Measurements from ENCODE around the gene MZT2A. TPM values are rescaled to one million over a fixed set of nuclear protein-coding genes. Genes with fewer than 3 reads are reported as not detected.
A peak's percentile ranks its signal among the peaks of the same experiment; 100 is the strongest.
"Not testable (repeated sequence)": the region's sequence is repeated elsewhere in the genome, so short reads cannot be mapped to it uniquely, and the experiment has no call there.

Gene MZT2A
- total RNA-seq, 5 donors from 2014 or later (not counting 1 experiment from before 2014, with no cell fraction given) = 70.1 to 215 (median 89.1) TPM

DNA sequence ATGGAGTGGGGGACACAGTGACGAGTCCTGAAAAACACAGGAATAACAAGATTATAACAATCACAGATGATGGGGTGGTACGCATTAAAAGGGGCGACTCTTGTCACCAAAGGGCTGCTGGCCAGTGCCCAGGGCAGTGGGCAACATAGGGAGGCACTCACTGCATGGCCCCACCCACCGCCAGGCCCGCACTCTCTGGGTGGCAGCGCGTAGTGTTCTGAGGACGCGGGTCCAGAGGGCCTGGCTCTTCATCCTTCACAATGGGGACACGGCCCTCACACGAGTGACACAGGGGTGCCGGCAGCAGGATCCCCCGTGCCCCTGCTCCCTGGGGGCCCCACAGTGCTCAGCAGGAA lies 42.1 kb upstream of the MZT2A start:
- not testable (repeated sequence) for H3K27ac Mint-ChIP-seq, H3K4me3 Mint-ChIP-seq

DNA sequence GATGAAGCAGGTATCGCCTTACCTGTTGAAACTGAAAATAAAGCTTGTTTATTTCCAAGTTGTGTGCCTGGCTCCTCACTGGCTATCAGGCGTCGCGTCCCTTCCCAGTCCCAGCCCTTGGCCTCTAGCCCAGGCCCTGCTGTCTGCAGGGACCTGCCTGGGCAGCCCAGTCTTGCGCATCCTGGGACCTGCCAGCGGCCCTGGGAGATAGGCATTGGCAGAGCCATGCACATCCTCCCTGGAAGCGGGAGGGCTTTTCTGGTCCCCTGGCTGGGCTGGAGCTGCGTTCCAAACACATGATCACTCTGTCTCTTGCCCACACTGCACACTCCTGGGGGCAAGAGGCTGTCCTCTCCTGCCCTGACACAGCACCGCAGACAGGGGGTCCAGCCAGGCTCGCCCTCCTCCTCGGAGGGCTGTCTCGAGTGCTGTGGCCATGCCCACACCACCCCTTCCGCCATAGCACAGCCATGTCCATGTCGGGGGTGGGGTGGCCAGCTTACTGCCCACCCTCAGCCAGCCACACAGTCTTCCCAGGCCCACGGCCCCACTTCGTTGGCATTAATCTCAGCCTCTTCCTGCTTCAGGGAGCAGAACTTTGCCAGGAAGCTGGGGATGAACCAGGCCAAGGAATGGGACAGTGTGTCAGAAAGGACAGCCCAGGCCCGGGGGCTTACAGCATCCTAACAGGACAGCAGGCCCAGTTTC lies 41.6 kb upstream of the MZT2A start:
- H3K36me3 Mint-ChIP-seq; H3K9me3 Mint-ChIP-seq; CTCF ChIA-PET; H3K36me3 ChIP-seq (ENCODE audit: control insufficient read depth in 2 of 2, extremely low read depth in 1 of 2, insufficient read depth in 1 of 2, low read length in 1 of 2); H3K4me3 Mint-ChIP-seq; H3K4me1 Mint-ChIP-seq; H3K27ac ChIP-seq (ENCODE audit: low read length); H3K9me3 ChIP-seq; H3K27me3 Mint-ChIP-seq; H3K4me3 ChIP-seq (ENCODE audit: control insufficient read depth in 1 of 2, extremely low read depth in 1 of 2, low read length in 1 of 2); H3K27ac Mint-ChIP-seq; ATAC-seq (replicated peaks in 1 of 4); H3K27me3 ChIP-seq (replicated peaks in 1 of 2; ENCODE audit: control insufficient read depth in 2 of 2, extremely low read depth in 1 of 2, insufficient read depth in 2 of 2, low read length in 1 of 2); DNase-seq; POLR2A ChIA-PET: not testable (repeated sequence)
- H3K4me1 ChIP-seq (ENCODE audit: control insufficient read depth in 1 of 2, extremely low read depth in 1 of 2, insufficient read depth in 2 of 2, low read length in 2 of 2) = peaks cover 0 to 10% of the 10 kb centered on the region in 2 experiments
- WGBS (ENCODE audit: insufficient coverage) = 88% methylated on average over 9 of the region's 17 CpGs

More for the DNA sequence above, 42.1 kb upstream of the MZT2A start:
- H3K27ac ChIP-seq (ENCODE audit: low read length); H3K4me1 ChIP-seq (ENCODE audit: control insufficient read depth in 1 of 2, extremely low read depth in 1 of 2, insufficient read depth in 2 of 2, low read length in 2 of 2); H3K9me3 Mint-ChIP-seq; DNase-seq; H3K27me3 ChIP-seq (replicated peaks in 1 of 2; ENCODE audit: control insufficient read depth in 2 of 2, extremely low read depth in 1 of 2, insufficient read depth in 2 of 2, low read length in 1 of 2); H3K27me3 Mint-ChIP-seq; H3K36me3 Mint-ChIP-seq; POLR2A ChIA-PET; H3K36me3 ChIP-seq (ENCODE audit: control insufficient read depth in 2 of 2, extremely low read depth in 1 of 2, insufficient read depth in 1 of 2, low read length in 1 of 2); H3K4me3 ChIP-seq (ENCODE audit: control insufficient read depth in 1 of 2, extremely low read depth in 1 of 2, low read length in 1 of 2); CTCF ChIA-PET; ATAC-seq (replicated peaks in 1 of 4); H3K4me1 Mint-ChIP-seq; H3K9me3 ChIP-seq: not testable (repeated sequence)
- WGBS (ENCODE audit: insufficient coverage) = no CpG with 5 or more reads among the region's 13 CpGs

DNA sequence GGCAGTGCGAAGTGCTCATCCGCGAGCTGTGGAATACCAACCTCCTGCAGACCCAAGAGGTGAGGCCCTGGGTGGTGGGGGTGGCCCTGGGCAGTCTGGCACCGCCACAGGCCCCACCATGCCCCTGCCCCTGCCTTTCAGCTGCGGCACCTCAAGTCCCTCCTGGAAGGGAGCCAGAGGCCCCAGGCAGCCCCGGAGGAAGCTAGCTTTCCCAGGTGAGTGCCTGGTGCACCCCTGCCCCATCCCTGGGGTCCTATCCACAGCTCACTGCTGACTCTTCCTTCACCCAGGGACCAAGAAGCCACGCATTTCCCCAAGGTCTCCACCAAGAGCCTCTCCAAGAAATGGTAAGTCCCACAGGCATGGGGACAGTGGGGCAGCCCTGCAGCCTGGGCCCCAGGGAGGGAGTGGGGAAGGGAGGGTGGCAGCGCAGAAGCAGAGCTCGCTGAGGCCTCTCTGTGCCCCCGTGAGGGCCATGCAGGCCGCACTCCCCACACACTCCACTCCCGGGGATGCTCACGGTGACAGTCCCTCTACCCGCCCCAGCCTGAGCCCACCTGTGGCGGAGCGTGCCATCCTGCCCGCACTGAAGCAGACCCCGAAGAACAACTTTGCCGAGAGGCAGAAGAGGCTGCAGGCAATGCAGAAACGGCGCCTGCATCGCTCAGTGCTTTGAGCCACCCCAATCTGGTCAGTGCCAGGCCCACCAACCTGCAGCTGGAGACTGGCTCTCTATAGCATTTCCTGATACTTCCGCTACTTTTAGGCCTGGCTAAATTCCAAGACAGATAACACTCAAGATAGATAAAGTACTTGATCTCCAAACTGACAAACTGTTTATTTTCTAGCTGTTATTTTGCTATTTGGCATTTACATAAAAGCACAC lies 40.8 kb upstream of the MZT2A start:
- CTCF ChIA-PET; H3K4me3 Mint-ChIP-seq; ATAC-seq (replicated peaks in 1 of 4); DNase-seq; H3K9me3 ChIP-seq; POLR2A ChIA-PET; H3K27me3 Mint-ChIP-seq; H3K4me3 ChIP-seq (ENCODE audit: control insufficient read depth in 1 of 2, extremely low read depth in 1 of 2, low read length in 1 of 2); H3K9me3 Mint-ChIP-seq; H3K36me3 ChIP-seq (ENCODE audit: control insufficient read depth in 2 of 2, extremely low read depth in 1 of 2, insufficient read depth in 1 of 2, low read length in 1 of 2); H3K36me3 Mint-ChIP-seq; H3K27ac Mint-ChIP-seq; H3K27ac ChIP-seq (ENCODE audit: low read length); H3K27me3 ChIP-seq (replicated peaks in 1 of 2; ENCODE audit: control insufficient read depth in 2 of 2, extremely low read depth in 1 of 2, insufficient read depth in 2 of 2, low read length in 1 of 2): not testable (repeated sequence)
- 95% methylated on average over 7 of the region's 23 CpGs for WGBS (ENCODE audit: insufficient coverage)
- H3K4me1 Mint-ChIP-seq = peaks cover 6 to 11% (median 9%) of the 10 kb centered on the region in 3 donors
- peaks cover 0 to 17% of the 10 kb centered on the region in 2 experiments for H3K4me1 ChIP-seq (ENCODE audit: control insufficient read depth in 1 of 2, extremely low read depth in 1 of 2, insufficient read depth in 2 of 2, low read length in 2 of 2)

DNA sequence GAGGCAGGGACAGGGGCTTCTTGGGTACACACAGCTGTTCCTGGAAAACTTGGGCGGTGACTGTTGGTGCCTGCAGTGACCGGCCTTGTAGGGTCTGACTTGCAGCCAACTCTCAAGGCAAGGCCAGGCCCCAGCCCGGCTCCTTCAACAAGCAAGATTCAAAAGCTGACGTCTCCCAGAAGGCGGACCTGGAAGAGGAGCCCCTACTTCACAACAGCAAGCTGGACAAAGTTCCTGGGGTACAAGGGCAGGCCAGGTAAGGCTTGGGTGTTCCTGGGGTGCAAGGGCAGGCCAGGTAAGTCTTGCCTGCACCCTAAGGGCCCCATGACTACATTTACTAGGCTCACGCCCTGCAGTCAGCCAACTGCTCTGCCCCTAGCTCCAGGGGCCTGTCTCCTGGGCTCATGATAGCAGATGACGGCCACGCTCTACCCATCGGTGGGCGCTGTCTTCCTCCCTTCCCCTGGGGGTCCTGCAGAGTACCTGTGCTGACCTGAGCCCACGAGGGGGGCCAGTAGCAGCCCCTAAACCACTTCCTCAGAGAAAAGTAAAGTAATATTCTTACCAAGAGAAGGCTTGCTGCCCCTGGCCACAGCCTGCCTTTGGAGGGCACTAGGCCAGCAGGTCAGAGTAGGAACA lies 39.5 kb upstream of the MZT2A start:
- DNase-seq; H3K36me3 Mint-ChIP-seq; H3K27me3 Mint-ChIP-seq; CTCF ChIA-PET; H3K4me3 ChIP-seq (ENCODE audit: control insufficient read depth in 1 of 2, extremely low read depth in 1 of 2, low read length in 1 of 2); H3K9me3 ChIP-seq; H3K9me3 Mint-ChIP-seq; H3K36me3 ChIP-seq (ENCODE audit: control insufficient read depth in 2 of 2, extremely low read depth in 1 of 2, insufficient read depth in 1 of 2, low read length in 1 of 2); H3K27ac ChIP-seq (ENCODE audit: low read length); ATAC-seq (replicated peaks in 1 of 4); H3K27me3 ChIP-seq (replicated peaks in 1 of 2; ENCODE audit: control insufficient read depth in 2 of 2, extremely low read depth in 1 of 2, insufficient read depth in 2 of 2, low read length in 1 of 2); H3K4me3 Mint-ChIP-seq; POLR2A ChIA-PET; H3K27ac Mint-ChIP-seq: not testable (repeated sequence)
- WGBS (ENCODE audit: insufficient coverage) = no CpG with 5 or more reads among the region's 11 CpGs
- H3K4me1 Mint-ChIP-seq = peaks cover 6 to 16% (median 13%) of the 10 kb centered on the region in 3 donors
- H3K4me1 ChIP-seq (ENCODE audit: control insufficient read depth in 1 of 2, extremely low read depth in 1 of 2, insufficient read depth in 2 of 2, low read length in 2 of 2) = peaks cover 0 to 23% of the 10 kb centered on the region in 2 experiments

DNA sequence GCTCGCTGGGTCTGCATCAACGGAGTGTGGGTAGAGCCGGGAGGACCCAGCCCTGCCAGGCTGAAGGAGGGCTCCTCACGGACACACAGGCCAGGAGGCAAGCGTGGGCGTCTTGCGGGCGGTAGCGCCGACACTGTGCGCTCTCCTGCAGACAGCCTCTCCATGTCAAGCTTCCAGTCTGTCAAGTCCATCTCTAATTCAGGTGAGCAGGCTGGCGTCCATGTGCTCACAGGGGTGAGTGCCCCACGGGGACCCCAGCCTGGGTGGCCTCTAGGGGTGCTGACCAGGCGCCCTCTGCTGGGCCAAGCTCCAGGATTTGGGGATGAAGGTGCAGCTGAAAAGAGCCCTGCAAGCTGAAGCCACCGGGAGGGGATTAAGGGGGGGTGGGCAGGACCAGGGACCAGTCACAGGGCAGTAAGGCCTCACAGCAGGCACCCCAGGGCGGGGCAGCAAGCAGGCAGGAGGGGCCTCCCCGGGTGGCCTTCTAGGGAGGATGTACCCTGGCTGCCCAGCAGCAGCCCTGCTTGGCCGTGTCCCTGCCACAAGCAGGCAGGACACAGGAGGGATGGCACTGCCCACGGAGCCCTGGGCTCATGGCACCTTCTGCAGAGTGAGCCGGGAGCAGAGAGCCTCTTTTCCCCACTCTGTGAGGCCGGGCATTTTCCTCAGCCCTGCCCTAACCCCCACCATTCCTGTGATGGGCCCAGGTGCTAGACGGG lies 38.6 kb upstream of the MZT2A start:
- H3K9me3 Mint-ChIP-seq, DNase-seq: not testable (repeated sequence)
- 63% methylated on average over 2 of the region's 22 CpGs for WGBS (ENCODE audit: insufficient coverage)

DNA sequence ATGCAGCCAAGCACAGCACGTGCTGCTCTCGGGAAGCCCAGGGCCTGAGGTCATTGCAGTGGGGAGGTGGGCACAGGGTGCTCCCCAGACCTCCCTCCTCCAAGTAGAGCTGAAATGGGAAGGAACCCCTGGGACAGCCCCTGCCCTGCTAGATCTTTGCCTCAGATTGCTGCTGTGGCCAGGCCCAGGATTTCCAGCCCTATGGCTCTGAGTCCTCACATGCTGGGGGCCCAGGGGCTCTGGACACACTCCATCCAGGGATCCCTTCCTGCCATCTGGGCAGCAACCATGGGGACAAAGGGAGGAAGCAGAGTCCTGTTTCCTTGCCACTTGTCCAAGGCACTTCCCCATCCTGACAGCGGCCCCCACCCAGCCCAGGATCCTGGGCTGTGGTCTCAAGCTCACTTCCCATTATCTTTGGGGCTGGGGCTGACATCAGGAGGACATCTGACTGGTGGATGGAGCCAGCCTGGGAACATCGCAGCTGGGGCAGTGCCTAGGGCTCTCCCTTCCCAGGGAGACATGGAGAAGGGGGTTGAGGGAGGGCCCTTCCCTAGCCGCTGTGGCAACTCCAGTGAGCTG lies 37.8 kb upstream of the MZT2A start:
- H3K36me3 ChIP-seq (ENCODE audit: control insufficient read depth in 2 of 2, extremely low read depth in 1 of 2, insufficient read depth in 1 of 2, low read length in 1 of 2); H3K27ac Mint-ChIP-seq; H3K27me3 ChIP-seq (replicated peaks in 1 of 2; ENCODE audit: control insufficient read depth in 2 of 2, extremely low read depth in 1 of 2, insufficient read depth in 2 of 2, low read length in 1 of 2); H3K27ac ChIP-seq (ENCODE audit: low read length); H3K27me3 Mint-ChIP-seq; H3K36me3 Mint-ChIP-seq; ATAC-seq (replicated peaks in 1 of 4); DNase-seq; H3K9me3 Mint-ChIP-seq; POLR2A ChIA-PET; H3K9me3 ChIP-seq; H3K4me3 ChIP-seq (ENCODE audit: control insufficient read depth in 1 of 2, extremely low read depth in 1 of 2, low read length in 1 of 2): not testable (repeated sequence)
- no CpG with 5 or more reads among the region's 5 CpGs for WGBS (ENCODE audit: insufficient coverage)
- Mint-ChIP-seq H3K4me1 (peaks cover 6 to 16% (median 13%) of the 10 kb centered on the region in 3 donors), H3K4me3 (peak overlapping the region in 1 of 3 donors; percentile 91)
- H3K4me1 ChIP-seq (ENCODE audit: control insufficient read depth in 1 of 2, extremely low read depth in 1 of 2, insufficient read depth in 2 of 2, low read length in 2 of 2) = peaks cover 0 to 23% of the 10 kb centered on the region in 2 experiments
- CTCF ChIA-PET = interaction anchor here in 1 of 2 donors (1.6 kb wide), 1 partner anchor 37 kb away, joined by 3 read pairs; no protein-coding TSS in a partner anchor

More for the DNA sequence above, 38.6 kb upstream of the MZT2A start:
- POLR2A ChIA-PET; H3K27me3 ChIP-seq (replicated peaks in 1 of 2; ENCODE audit: control insufficient read depth in 2 of 2, extremely low read depth in 1 of 2, insufficient read depth in 2 of 2, low read length in 1 of 2); H3K9me3 ChIP-seq; H3K36me3 ChIP-seq (ENCODE audit: control insufficient read depth in 2 of 2, extremely low read depth in 1 of 2, insufficient read depth in 1 of 2, low read length in 1 of 2); H3K36me3 Mint-ChIP-seq; ATAC-seq (replicated peaks in 1 of 4); H3K27ac Mint-ChIP-seq; H3K4me3 Mint-ChIP-seq; H3K4me3 ChIP-seq (ENCODE audit: control insufficient read depth in 1 of 2, extremely low read depth in 1 of 2, low read length in 1 of 2); CTCF ChIA-PET; H3K27ac ChIP-seq (ENCODE audit: low read length); H3K27me3 Mint-ChIP-seq: not testable (repeated sequence)
- peaks cover 6 to 16% (median 13%) of the 10 kb centered on the region in 3 donors for H3K4me1 Mint-ChIP-seq
- H3K4me1 ChIP-seq (ENCODE audit: control insufficient read depth in 1 of 2, extremely low read depth in 1 of 2, insufficient read depth in 2 of 2, low read length in 2 of 2) = peaks cover 0 to 23% of the 10 kb centered on the region in 2 experiments
